HepG2 (cell line): ENCODE results near the gene ACTL7B. TPM values are rescaled to one million over a fixed set of nuclear protein-coding genes. Genes with fewer than 3 reads are reported as not detected.
A peak's percentile ranks its signal among the peaks of the same experiment; 100 is the strongest.

ENCODE experiments used
- ARID5B ChIP-seq: IDR thresholded peaks from 2 replicates; pipeline ENCODE4 v1.4.0; 2020; ENCODE audit warnings: mild to moderate bottlenecking, missing genetic modification reagents
- HNRNPLL ChIP-seq: fragments of 200-400 bp; formaldehyde crosslinking; IDR thresholded peaks from 2 replicates; pipeline ENCODE4 v1.6.1; 2017; ENCODE audit warnings: mild to moderate bottlenecking, low read depth, low read length; ENCODE audit not compliant: poor library complexity, severe bottlenecking
- MEF2D ChIP-seq: sonication (generic); formaldehyde crosslinking; IDR thresholded peaks from 2 replicates; pipeline ENCODE4 v1.5.1; 2020; ENCODE audit warnings: mild to moderate bottlenecking, missing genetic modification reagents
- NAIF1 ChIP-seq: sonication (generic); formaldehyde crosslinking; IDR thresholded peaks from 2 replicates; pipeline ENCODE4 v1.5.0; 2020; ENCODE audit warnings: mild to moderate bottlenecking, missing genetic modification reagents, borderline replicate concordance
- NCOA2 ChIP-seq: sonication (generic); formaldehyde crosslinking; IDR thresholded peaks from 2 replicates; pipeline ENCODE4 v1.8.0; 2022; ENCODE audit warnings: inconsistent platforms
- NR2C2 ChIP-seq: sonication (generic); formaldehyde crosslinking; IDR thresholded peaks from 2 replicates; pipeline ENCODE4 v1.4.0; 2020; ENCODE audit warnings: missing genetic modification reagents, mild to moderate bottlenecking, moderate library complexity, borderline replicate concordance
- REST ChIP-seq, 2 experiments: IDR thresholded peaks; 2 replicates each; pipeline ENCODE4 v1.6.1; 2011 to 2012; ENCODE audit warnings: low read length in 2 of 2, borderline replicate concordance in 1 of 2, low read depth in 1 of 2, mild to moderate bottlenecking in 1 of 2, moderate library complexity in 1 of 2
- SAP130 ChIP-seq: IDR thresholded peaks from 2 replicates; pipeline ENCODE4 v1.6.1; 2016; ENCODE audit warnings: low read depth
- SIX4 ChIP-seq: sonication (generic); formaldehyde crosslinking; IDR thresholded peaks from 2 replicates; pipeline ENCODE4 v1.4.0; 2020; ENCODE audit warnings: missing genetic modification reagents
- SP2 ChIP-seq: sonication (generic); formaldehyde crosslinking; IDR thresholded peaks from 2 replicates; pipeline ENCODE4 v1.5.1; 2020; ENCODE audit warnings: mild to moderate bottlenecking, missing genetic modification reagents
- TCF7 ChIP-seq: sonication (generic); IDR thresholded peaks from 2 replicates; pipeline ENCODE4 v1.6.1; 2016; ENCODE audit warnings: antibody characterized with exemption, low read depth
- XRCC5 ChIP-seq: fragments of 200-400 bp; formaldehyde crosslinking; optimal IDR thresholded peaks from 2 replicates; pipeline ENCODE3; 2017; ENCODE audit warnings: mild to moderate bottlenecking, low read length
- ZBTB20 ChIP-seq: sonication (generic); formaldehyde crosslinking; IDR thresholded peaks from 2 replicates; pipeline ENCODE4 v1.8.1; 2023; ENCODE audit warnings: missing genetic modification reagents, low read depth, mild to moderate bottlenecking, borderline replicate concordance
- ZNF318 ChIP-seq: sonication (generic); formaldehyde crosslinking; IDR thresholded peaks from 2 replicates; pipeline ENCODE4 v1.4.0; 2020; ENCODE audit warnings: mild to moderate bottlenecking, missing genetic modification reagents
- polyA plus RNA-seq, 8 experiments: library from polyadenylated mRNA; depleted of rRNA in 3 of 8; stranded (reverse) in 7 of 8; unstranded in 1 of 8; fragments of >200 nt; fragmentation: Illumina TruSeq in 4 of 8; extraction: Trizol in 4 of 8; gene quantifications; 2 replicates each; pipeline versions ENCODE4 v1.2.1 to v1.2.3, GENCODE V29; 2011 to 2016; ENCODE audit warnings: low read depth in 4 of 8, missing spikeins in 1 of 8, mixed read lengths in 1 of 8; ENCODE audit not compliant: insufficient read depth in 1 of 8
- total RNA-seq, 5 experiments: library from RNA; depleted of rRNA; stranded (reverse); fragments of >200 nt; fragmentation: Illumina TruSeq; extraction: Trizol; gene quantifications; 2 replicates each; pipeline ENCODE4 v1.2.3, GENCODE V29; 2016; ENCODE audit warnings: low read depth in 1 of 5

Gene ACTL7B
- total and polyA plus RNA-seq, 2 of the 13 experiments (the other 11 are each of a cell fraction or from before 2014, with no cell fraction given), result 0.07 to 0.11 TPM

- TF ChIP-seq ZBTB20 (CRISPR knock-in tag) (0 out of 2 replicates have a peak, but pooled peaks have one; percentile 76), SIX4 (CRISPR knock-in tag) (peak; percentile 47; the same call in 1 of the 2 replicates), TCF7 (peak; percentile 66), NCOA2 (peak; percentile 91), SP2 (no peak), HNRNPLL (no peak), ZNF318 (no peak), NR2C2 (CRISPR knock-in tag) (peak; percentile 48; the same call in 1 of the 2 replicates), NAIF1 (CRISPR knock-in tag) (no peak), ARID5B (CRISPR knock-in tag) (peak; percentile 91), MEF2D (CRISPR knock-in tag) (peak; percentile 79), REST (IDR thresholded peaks at IDR 0.05; ENCODE audit: borderline replicate concordance in 1 of 2, low read depth in 1 of 2, low read length in 2 of 2) (0 out of 4 replicates have a peak, but pooled peaks of 1 of the 2 experiments have one; percentile 18), SAP130 (CRISPR knock-in tag) (peak; percentile 54), XRCC5 (no peak)
Observed at GRCh38 chr9:108889649-108890067, 33.9 kb upstream of the ACTL7B start (continued).
